ENCODE measurements around the gene SORBS2.

- TF ChIP-seq CTCF (IDR thresholded peaks at IDR 0.05) (no peak), POLR2A (IDR thresholded peaks at IDR 0.05) (no peak)
Measured at GRCh38 chr4:185682236-185682635, 129.8 kb downstream of the SORBS2 start.

Data from testis (tissue), 2 donors.